Forelimb muscle (tissue), 1 donor: ENCODE results near the gene TMEM132D. TPM values are rescaled to one million over a fixed set of nuclear protein-coding genes. Genes with fewer than 3 reads are reported as not detected.

Experiments
- DNase-seq: peaks from one replicate; pipeline ENCODE4 v3.0.0-alpha.2; 2013; ENCODE audit warnings: low read depth
- polyA plus RNA-seq: library from polyadenylated mRNA; unstranded; fragments of 120-200 nt; gene quantifications from one replicate; pipeline ENCODE4 v1.2.1, GENCODE V29; 2013; ENCODE audit not compliant: insufficient read length

The TMEM132D gene
- polyA plus RNA-seq, 1 donor = 0.52 TPM

DNA sequence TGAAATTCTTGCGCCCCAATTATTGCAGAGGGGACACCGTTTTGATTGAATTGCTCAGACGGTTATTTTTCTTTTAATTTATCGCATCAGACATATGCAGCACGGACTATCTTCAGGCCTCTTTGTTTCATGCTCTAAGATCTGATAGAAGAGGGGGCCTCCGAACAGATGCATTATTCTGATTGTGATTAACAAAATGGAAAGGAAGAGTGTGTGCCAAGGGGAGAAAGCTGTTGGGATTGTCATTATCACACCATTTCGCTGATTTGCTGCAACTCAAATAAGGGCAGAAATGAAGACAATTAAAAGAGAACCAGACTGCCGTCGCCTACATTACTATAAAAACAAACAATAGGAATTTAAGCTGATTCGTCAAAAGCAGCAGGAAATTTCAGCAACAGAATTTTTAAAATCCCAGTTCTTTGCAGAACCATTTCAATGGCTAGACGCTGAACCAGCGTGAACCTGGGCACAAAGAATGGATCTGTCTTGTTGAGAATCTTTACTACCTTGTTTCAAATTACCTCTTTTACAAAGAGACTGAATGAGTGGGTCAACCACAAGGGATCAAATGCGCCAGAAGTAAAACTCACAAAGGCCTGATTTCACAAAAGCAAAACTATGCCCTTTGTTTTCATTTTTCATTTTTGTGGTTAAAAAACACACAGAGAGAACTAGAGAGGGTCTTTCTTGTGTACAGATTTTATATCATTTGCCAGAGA, 30.6 kb downstream of the TMEM132D start:
- no peak for DNase-seq

DNA sequence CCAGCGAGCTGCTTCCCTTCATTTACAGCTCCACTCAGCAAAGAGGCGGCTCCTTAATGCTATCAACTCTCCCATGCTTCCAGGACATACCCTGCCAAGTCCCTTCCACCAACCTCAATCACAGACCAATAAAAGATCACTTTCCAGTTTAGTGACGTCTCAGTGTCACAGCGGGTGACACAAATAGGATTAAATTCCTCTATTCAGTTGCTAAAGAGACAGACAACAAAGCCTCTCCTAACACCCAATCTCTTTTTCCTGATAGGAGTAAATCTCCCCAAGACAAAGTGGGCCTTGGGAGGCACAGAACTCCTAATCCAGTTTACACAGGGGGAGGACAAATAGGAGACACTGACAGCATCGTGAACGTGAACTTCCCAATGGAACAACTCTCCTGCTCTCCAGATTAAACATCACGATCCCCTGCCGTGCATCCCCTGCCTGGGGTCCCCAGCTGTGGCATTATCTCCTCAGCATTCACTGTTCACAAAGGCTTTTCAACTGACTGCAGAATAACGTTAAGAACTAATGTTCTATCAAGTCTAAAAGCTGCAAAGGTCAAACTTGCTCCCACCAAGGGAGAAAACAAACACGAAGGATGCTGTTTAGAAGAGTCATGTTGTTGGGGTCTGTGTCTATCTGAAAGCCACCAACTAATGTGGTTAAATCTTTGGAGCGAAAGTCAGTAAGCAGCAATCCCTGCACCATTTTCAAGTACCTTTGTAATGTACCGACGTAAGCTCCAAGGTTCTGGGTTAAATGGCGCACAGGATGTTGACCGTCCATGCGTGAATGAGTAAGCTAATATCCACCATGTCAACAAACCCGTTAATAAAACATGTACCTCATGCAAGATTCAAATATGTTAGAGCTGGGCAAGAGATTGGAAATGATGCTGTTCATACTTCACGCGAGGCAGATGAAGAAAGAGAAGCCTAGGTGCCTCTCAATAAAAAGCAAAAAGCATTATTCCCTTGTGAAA, 31.5 kb downstream of the TMEM132D start:
- DNase-seq = no peak

DNA sequence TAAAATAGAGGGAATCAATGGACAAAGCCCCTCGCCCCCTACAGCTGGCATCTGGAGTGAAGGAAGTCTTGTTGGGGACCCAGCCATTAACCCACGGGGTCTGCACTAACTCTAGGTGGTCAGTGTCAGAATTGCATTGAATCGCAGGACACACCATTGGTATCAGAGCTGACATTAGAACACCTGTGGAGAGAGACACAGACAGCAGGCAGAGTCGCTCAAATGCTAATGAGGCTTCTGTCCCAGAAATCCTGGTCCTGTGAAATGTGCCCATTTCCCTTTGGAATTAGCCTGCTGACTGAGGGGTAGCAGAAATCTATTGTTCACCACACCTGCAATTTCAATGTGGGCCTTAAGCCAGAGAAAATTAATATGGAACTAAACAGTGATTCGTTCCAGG, 33.0 kb downstream of the TMEM132D start:
- no peak for DNase-seq

GRCh38 chr12:129870136-129870535, 33.7 kb downstream of the TMEM132D start:
- DNase-seq = no peak

DNA sequence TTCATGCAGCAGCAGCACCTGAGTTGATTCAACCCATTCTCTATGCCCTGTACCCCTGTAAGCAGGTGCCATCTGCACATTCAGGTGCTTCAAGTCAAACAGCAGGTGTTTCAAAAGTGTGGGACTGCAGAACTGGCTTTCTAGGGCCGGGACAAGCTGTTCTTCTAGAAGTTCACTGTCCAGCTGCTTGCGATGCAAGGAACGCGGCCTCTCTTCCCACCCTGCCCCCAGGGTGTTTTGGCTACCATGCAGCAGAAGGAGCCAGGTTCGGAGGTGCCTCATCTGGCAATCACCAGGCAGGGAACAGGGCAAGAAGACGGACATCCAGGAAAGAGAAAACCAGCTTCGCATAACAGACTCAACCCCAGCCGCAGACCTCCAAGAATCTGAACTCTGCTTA, 35.2 kb downstream of the TMEM132D start:
- DNase-seq = no peak

GRCh38 chr12:129863938-129864337, 39.9 kb downstream of the TMEM132D start:
- DNase-seq = no peak

DNA sequence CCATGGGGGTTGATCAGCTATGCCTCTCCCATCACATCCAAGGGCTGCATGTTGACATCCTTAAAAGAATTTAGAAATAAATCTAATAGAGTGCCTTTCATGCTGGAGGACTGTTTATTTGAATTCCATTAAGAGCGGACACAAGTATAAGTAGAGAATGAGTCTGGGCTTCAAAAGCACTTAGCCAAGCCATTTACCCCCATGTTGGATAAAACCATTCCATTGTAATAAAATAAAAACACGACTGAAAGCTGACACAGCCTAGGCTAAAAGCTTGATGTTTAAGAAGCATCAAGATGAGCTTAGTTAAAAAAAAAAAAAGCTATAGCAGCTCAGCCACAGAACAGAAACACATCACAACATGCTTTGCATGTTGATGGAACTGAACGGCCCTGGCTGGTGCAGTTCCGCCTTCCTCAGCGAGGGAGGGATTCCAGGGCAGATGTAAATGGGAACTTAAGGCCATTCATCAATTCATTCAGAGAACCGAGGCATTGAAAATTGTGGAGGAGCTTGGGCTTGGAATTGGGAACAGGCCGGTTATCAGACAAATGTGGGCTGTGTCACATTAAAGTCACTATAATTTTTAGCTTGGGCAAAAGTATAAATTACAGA, 41.2 kb downstream of the TMEM132D start:
- DNase-seq = no peak

- no peak for DNase-seq
Measured at GRCh38 chr12:129861951-129862350, 41.9 kb downstream of the TMEM132D start.

DNA sequence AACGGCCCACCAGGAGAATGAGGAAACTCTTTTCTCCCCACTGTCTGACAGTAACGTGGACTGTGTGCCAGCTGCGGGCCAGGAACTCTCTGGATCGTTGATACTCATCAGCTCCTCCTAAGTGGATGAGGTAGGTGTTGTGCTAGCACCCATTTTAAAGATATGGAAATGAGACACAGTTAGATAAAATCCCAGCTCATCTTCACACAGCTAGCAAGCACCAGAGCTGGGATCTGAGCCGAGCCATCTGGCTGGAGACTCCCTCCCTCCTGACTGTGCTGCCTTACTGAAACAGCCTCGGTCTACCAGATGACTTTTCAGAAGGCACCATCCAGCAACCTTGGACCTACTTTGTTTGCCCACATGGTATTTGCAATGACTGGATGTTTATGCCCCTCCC, 49.2 kb downstream of the TMEM132D start:
- DNase-seq = peak; percentile 11

DNA sequence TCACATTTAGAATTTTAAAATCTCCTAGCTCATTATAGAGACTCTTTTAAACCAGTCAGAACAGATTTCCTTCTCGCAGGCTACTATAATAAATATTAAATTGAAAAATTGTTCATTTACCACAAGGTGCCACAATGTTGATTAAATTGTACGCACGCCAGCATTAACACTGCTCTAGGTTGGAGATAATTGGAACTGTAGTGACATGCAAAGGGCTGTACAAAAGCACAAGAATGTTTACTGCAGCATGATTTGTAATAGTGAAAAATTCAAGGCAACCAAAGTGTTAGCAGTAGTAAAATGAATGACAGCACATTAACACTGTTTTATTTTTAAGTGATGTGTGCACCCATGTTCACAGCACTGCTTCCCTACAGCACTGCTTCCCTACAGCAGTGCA, 52.5 kb downstream of the TMEM132D start:
- DNase-seq = no peak

- DNase-seq = no peak
Measured at GRCh38 chr12:129848876-129849275, 54.9 kb downstream of the TMEM132D start.

- DNase-seq = no peak
Measured at GRCh38 chr12:129847063-129847462, 56.8 kb downstream of the TMEM132D start.

- no peak for DNase-seq
Measured at GRCh38 chr12:129844662-129845220, 59.1 kb downstream of the TMEM132D start.

DNA sequence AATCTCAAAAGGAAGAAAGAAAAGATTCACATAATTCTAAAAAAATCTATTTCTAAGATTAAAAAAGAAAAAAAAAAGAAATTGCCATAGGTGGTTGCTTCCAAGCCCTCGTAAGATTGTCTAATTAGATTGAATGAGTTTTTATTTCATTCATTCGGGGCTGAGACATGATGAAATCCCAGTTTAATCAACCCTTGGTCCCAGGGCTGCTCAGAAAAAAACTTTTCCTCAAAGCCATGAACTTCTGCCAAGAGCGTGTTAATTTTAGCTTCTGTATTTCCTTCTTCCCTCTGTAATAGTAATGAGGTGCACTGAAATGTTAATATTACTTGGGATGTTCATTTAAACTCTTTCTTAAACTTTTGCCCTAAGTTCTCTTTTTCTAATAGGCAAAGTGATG, 62.6 kb downstream of the TMEM132D start:
- DNase-seq = no peak

- DNase-seq = no peak
Measured at GRCh38 chr12:129840145-129840884, 63.5 kb downstream of the TMEM132D start.

- DNase-seq = no peak
Measured at GRCh38 chr12:129839679-129840078, 64.1 kb downstream of the TMEM132D start.

DNA sequence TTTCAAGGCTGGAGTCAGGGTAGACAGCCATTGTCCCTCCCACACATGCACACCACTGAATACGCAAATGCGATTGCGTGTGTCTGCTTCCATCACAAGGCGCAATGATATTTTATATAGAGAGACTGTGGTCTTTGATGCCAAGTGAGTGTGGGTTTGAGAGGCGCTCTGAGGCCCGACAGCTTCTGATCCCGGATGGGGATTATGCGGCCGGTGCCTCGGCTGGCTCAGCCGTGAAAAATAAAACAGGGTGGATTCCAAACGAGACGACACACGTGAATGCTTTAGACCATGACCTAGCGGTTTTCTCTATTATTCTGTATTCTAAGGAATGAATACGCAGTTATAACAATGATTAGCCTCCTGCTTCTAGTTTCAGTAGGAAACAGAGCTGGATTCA, 72.5 kb downstream of the TMEM132D start:
- no peak for DNase-seq

DNA sequence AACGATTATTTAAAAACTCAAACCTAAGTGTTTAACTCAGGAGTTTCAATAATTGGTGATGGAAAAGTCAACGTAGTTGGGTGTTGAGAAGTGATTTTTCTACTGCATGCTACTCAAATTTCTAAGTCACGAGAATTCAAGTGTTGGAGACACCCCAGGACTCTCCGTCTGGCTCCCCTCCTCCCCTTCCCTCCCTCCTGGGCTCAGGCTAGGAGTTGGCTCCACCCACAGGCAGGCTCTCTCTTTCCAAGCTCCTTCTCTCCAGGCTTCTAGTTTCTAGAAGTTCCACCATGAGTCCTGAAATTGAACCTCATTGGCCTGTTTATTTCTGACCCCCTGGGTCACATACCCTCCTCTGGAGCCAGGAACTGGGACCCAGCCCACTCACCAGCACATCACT, 73.0 kb downstream of the TMEM132D start:
- no peak for DNase-seq

- no peak for DNase-seq
Measured at GRCh38 chr12:129827866-129828384, 75.9 kb downstream of the TMEM132D start.

- no peak for DNase-seq
Measured at GRCh38 chr12:129827102-129827865, 76.5 kb downstream of the TMEM132D start.
